CD14-positive monocyte (primary cell): ENCODE results near the gene TUSC2. TPM values are rescaled to one million over a fixed set of nuclear protein-coding genes. Genes with fewer than 3 reads are reported as not detected.

Source experiments
- DNase-seq, 3 donors: peaks; one replicate each; pipeline ENCODE4 v3.0.0-alpha.2; 2011 to 2022
- H2AFZ ChIP-seq: 2 replicates; pipeline ENCODE4 v1.6.0; 2012; ENCODE audit warnings: mild to moderate bottlenecking, low read depth, low read length, inconsistent platforms; ENCODE audit not compliant: insufficient read depth, poor library complexity, severe bottlenecking
- H3K27ac ChIP-seq, 2 donors: 1 replicate in 1 of 2; 2 replicates in 1 of 2; pipeline ENCODE4 v1.5.1; 2012 to 2013; ENCODE audit warnings: low read length in 2 of 2, control low read depth in 1 of 2, inconsistent platforms in 1 of 2, low read depth in 1 of 2, mild to moderate bottlenecking in 1 of 2
- H3K27me3 ChIP-seq, 2 donors: one replicate each; pipeline versions ENCODE4 v1.6.0 to v1.6.1; 2011 to 2013; ENCODE audit warnings: low read length in 2 of 2; ENCODE audit not compliant: control insufficient read depth in 2 of 2, insufficient read depth in 2 of 2
- H3K36me3 ChIP-seq, 2 donors: replicated peaks in 1 of 2; 1 replicate in 1 of 2; 2 replicates in 1 of 2; pipeline versions ENCODE4 v1.5.1 to v1.6.1; 2012 to 2013; ENCODE audit warnings: low read length in 2 of 2, control low read depth in 1 of 2, inconsistent platforms in 1 of 2, mild to moderate bottlenecking in 1 of 2; ENCODE audit not compliant: insufficient read depth in 2 of 2, control insufficient read depth in 1 of 2
- H3K4me1 ChIP-seq, 2 donors: 1 replicate in 1 of 2; 2 replicates in 1 of 2; pipeline versions ENCODE4 v1.5.1 to v1.6.1; 2012 to 2013; ENCODE audit warnings: low read length in 2 of 2, control low read depth in 1 of 2, inconsistent platforms in 1 of 2, mild to moderate bottlenecking in 1 of 2, moderate library complexity in 1 of 2; ENCODE audit not compliant: insufficient read depth in 2 of 2, control insufficient read depth in 1 of 2
- H3K4me2 ChIP-seq: replicated peaks from 2 replicates; pipeline ENCODE3; 2012; ENCODE audit warnings: low read length, moderate library complexity, mild to moderate bottlenecking; ENCODE audit not compliant: poor library complexity, severe bottlenecking; ENCODE audit errors: extremely low read depth
- H3K4me3 ChIP-seq, 3 experiments: fragments of 200-600 bp in 1 of 3; sonication (generic) in 1 of 3; replicated peaks in 1 of 3; 1 replicate in 2 of 3; 2 replicates in 1 of 3; pipeline ENCODE4 v1.5.1; 2011 to 2013; ENCODE audit warnings: low read length in 3 of 3, mild to moderate bottlenecking in 3 of 3, control low read depth in 2 of 3, low read depth in 2 of 3, inconsistent platforms in 1 of 3, moderate library complexity in 1 of 3
- H3K79me2 ChIP-seq: 2 replicates; pipeline ENCODE4 v1.6.0; 2012; ENCODE audit warnings: mild to moderate bottlenecking, control low read depth, inconsistent platforms, low read length, moderate library complexity; ENCODE audit not compliant: insufficient read depth
- H3K9ac ChIP-seq: 2 replicates; pipeline ENCODE4 v1.6.0; 2017; ENCODE audit warnings: low read length, mild to moderate bottlenecking; ENCODE audit not compliant: insufficient read depth, poor library complexity, severe bottlenecking
- H3K9me3 ChIP-seq, 2 donors: replicated peaks in 1 of 2; 1 replicate in 1 of 2; 2 replicates in 1 of 2; pipeline versions ENCODE4 v1.5.1 to v1.6.1; 2012 to 2013; ENCODE audit warnings: low read length in 2 of 2, control low read depth in 1 of 2; ENCODE audit not compliant: control insufficient read depth in 1 of 2, insufficient read depth in 1 of 2
- H4K20me1 ChIP-seq: 2 replicates; pipeline ENCODE4 v1.6.0; 2012; ENCODE audit warnings: mild to moderate bottlenecking, low read length, control low read depth, moderate library complexity; ENCODE audit not compliant: insufficient read depth
- H3K27ac Mint-ChIP-seq, 7 donors: one replicate each; pipeline ENCODE4 v1.8.0; 2020; ENCODE audit warnings: mild to moderate bottlenecking in 7 of 7, mixed read lengths in 7 of 7, moderate library complexity in 6 of 7, inconsistent platforms in 2 of 7
- H3K27me3 Mint-ChIP-seq, 3 donors: one replicate each; pipeline ENCODE4 v1.8.0; 2021 to 2022; ENCODE audit warnings: low read depth in 3 of 3, mild to moderate bottlenecking in 3 of 3, mixed read lengths in 3 of 3, moderate library complexity in 3 of 3, inconsistent platforms in 1 of 3
- H3K36me3 Mint-ChIP-seq, 2 donors: one replicate each; pipeline ENCODE4 v1.8.0; 2020; ENCODE audit warnings: mixed read lengths in 2 of 2, inconsistent platforms in 1 of 2, mild to moderate bottlenecking in 1 of 2
- H3K4me1 Mint-ChIP-seq: one replicate; pipeline ENCODE4 v1.8.0; 2020; ENCODE audit warnings: mild to moderate bottlenecking, mixed read lengths
- H3K4me3 Mint-ChIP-seq, 2 donors: one replicate each; pipeline ENCODE4 v1.8.0; 2020; ENCODE audit warnings: mild to moderate bottlenecking in 2 of 2, mixed read lengths in 2 of 2, moderate library complexity in 1 of 2
- H3K9me3 Mint-ChIP-seq, 7 donors: one replicate each; pipeline ENCODE4 v1.8.0; 2020 to 2022; ENCODE audit warnings: mixed read lengths in 7 of 7, mild to moderate bottlenecking in 6 of 7, moderate library complexity in 6 of 7, inconsistent platforms in 2 of 7
- CTCF ChIP-seq: fragments of 200-600 bp; IDR thresholded peaks from one replicate; pipeline ENCODE4 v1.8.0; 2022; ENCODE audit warnings: antibody characterized with exemption, mild to moderate bottlenecking
- WGBS: methylation state at CpG from one replicate; pipeline ENCODE4 v1.1.5; 2013; ENCODE audit warnings: missing lambda C conversion rate; ENCODE audit not compliant: insufficient coverage; 5-methylcytosine and 5-hydroxymethylcytosine counted together
- intact Hi-C, 2 donors: fragments of 100-400 bp; cut with micrococcal nuclease; formaldehyde crosslinking; loops; one replicate each; pipeline versions ENCODE4 v1.15.0 to v1.15.1; 2023
- polyA minus RNA-seq: library from RNA; depleted of rRNA, polyadenylated mRNA; stranded (reverse); fragments of >200 nt; gene quantifications from 2 replicates; pipeline ENCODE4 v1.2.3, GENCODE V29; 2012
- polyA plus RNA-seq, 3 donors: library from polyadenylated mRNA; depleted of rRNA in 1 of 3; unstranded in 2 of 3; stranded (reverse) in 1 of 3; fragments of 300-500 nt in 2 of 3; fragments of >200 nt in 1 of 3; fragmentation: Illumina TruSeq in 2 of 3; gene quantifications; 1 replicate in 2 of 3; 2 replicates in 1 of 3; pipeline ENCODE4 v1.2.3, GENCODE V29; 2012 to 2021
- total RNA-seq, 12 experiments: library from RNA in 1 of 12; stranded (reverse) in 1 of 12; fragments of 120-200 nt in 1 of 12; gene quantifications; one replicate each; pipeline ENCODE4 v1.2.4 and lab custom pipeline; 2013 to 2026; ENCODE audit warnings: mixed read lengths in 6 of 12, inconsistent platforms in 1 of 12

The TUSC2 gene
- total RNA-seq (2013) = 21.5 TPM
- polyA plus RNA-seq (10 to 100 TPM; 22.6 to 55.7 (median 47.0) TPM), polyA minus RNA-seq (7.1 and 16.4 TPM in 2 replicates), total RNA-seq (lab: John Stamatoyannopoulos, UW) (3.1 to 11.4 (median 7.8) reads per million in 11 experiments)

- DNase-seq = peak; percentile 93 to 96 (median 96)
- Mint-ChIP-seq H3K27me3 (peaks cover 0 to 1% (median 0%) of the 10 kb centered on the region in 3 donors), H3K27ac (peak within 1 kb of the TSS; percentile 79 to 94 (median 90)), H3K4me3 (peak within 1 kb of the TSS; percentile 84 to 96), H3K9me3 (no peaks in the 10 kb centered on the region), H3K36me3 (peaks cover 36 to 61% of the 10 kb centered on the region in 2 donors), H3K4me1 (peaks cover 49% of the 10 kb centered on the region)
- Histone ChIP-seq H3K27me3 (no peaks in the 10 kb centered on the region), H3K4me2 (peak within 1 kb of the TSS; percentile 94), H3K4me1 (peaks cover 50 to 61% of the 10 kb centered on the region in 2 donors), H3K36me3 (peaks cover 31 to 45% of the 10 kb centered on the region in 2 donors), H2AFZ (peak within 1 kb of the TSS; percentile 81), H3K9me3 (no peaks in the 10 kb centered on the region), H4K20me1 (peaks cover 59% of the 10 kb centered on the region), H3K4me3 (peak within 1 kb of the TSS; percentile 78 to 91 (median 84)), H3K27ac (peak within 1 kb of the TSS; percentile 50 to 80), H3K9ac (peak within 1 kb of the TSS; percentile 82), H3K79me2 (peaks cover 54% of the 10 kb centered on the region)
- intact Hi-C loops = no loop called here
- TF ChIP-seq CTCF = no peak
- WGBS = under 1% methylated on average over 52 of the region's 55 CpGs
Observed at GRCh38 chr3:50327943-50328691, at the start of gene TUSC2. TSS of gene TUSC2 (minus strand) at chr3:50328223. CDS start at chr3:50328099, 124 bp downstream.

GRCh38 chr3:50375258-50375931 lies 47.4 kb upstream of the TUSC2 start:
- no peak for DNase-seq
- Histone ChIP-seq H3K27ac (no peak overlapping the region), H3K27me3 (no peaks in the 10 kb centered on the region), H3K9me3 (no peaks in the 10 kb centered on the region), H2AFZ (no peak overlapping the region), H3K9ac (no peak overlapping the region), H3K36me3 (no peaks in the 10 kb centered on the region), H4K20me1 (no peaks in the 10 kb centered on the region), H3K4me1 (no peaks in the 10 kb centered on the region), H3K4me3 (no peak overlapping the region), H3K4me2 (no peak overlapping the region), H3K79me2 (no peaks in the 10 kb centered on the region)
- Mint-ChIP-seq H3K4me1 (no peaks in the 10 kb centered on the region), H3K9me3 (no peaks in the 10 kb centered on the region), H3K36me3 (no peaks in the 10 kb centered on the region), H3K4me3 (no peak overlapping the region), H3K27ac (no peak overlapping the region), H3K27me3 (peaks cover 3 to 5% (median 4%) of the 10 kb centered on the region in 3 donors)
- WGBS = 81% methylated on average over 5 of the region's 7 CpGs
- peak; percentile 20 for TF ChIP-seq CTCF
- intact Hi-C loops = no loop called here
